ENCODE measurements around the gene SNW1. TPM values are rescaled to one million over a fixed set of nuclear protein-coding genes. Genes with fewer than 3 reads are reported as not detected.
A peak's percentile ranks its signal among the peaks of the same experiment; 100 is the strongest.

Gene SNW1
- total and polyA plus RNA-seq, 9 donors, result 29.2 to 87.8 (median 69.8) TPM

- Histone ChIP-seq H3K36me3 (no peaks in the 10 kb centered on the region), H3K27me3 (no peaks in the 10 kb centered on the region), H3K27ac (no peak overlapping the region), H3K9me3 (no peaks in the 10 kb centered on the region), H3K4me3 (no peak overlapping the region), H3K4me1 (ENCODE audit: insufficient read depth) (peaks cover 4% of the 10 kb centered on the region)
- intact Hi-C loops (cut with DNase I), result no loop called here
- no peak for DNase-seq
- 67 to 73% (median 73%) methylated on average over 2 of the region's 2 CpGs for WGBS, 3 donors
- TF ChIP-seq EP300 (IDR thresholded peaks at IDR 0.05), result no peak
These were observed 50.6 kb downstream of the SNW1 start for GRCh38 chr14:77710364-77710763.

GRCh38 chr14:77709412-77709811 lies 51.5 kb downstream of the SNW1 start:
- 38 to 61% (median 52%) methylated on average over 3 of the region's 3 CpGs for WGBS, 3 donors
- Histone ChIP-seq H3K9me3 (no peaks in the 10 kb centered on the region), H3K4me3 (peak overlapping the region; percentile 83), H3K4me1 (ENCODE audit: insufficient read depth) (peaks cover 4% of the 10 kb centered on the region), H3K27me3 (no peaks in the 10 kb centered on the region), H3K27ac (no peak overlapping the region), H3K36me3 (no peaks in the 10 kb centered on the region)
- DNase-seq, result no peak
- intact Hi-C loops (cut with DNase I), result no loop called here
- TF ChIP-seq EP300 (IDR thresholded peaks at IDR 0.05) (no peak), POLR2A (IDR thresholded peaks at IDR 0.05) (no peak), CTCF (IDR thresholded peaks at IDR 0.05) (no peak)

GRCh38 chr14:77708749-77709148 lies 52.2 kb downstream of the SNW1 start:
- intact Hi-C loops (cut with DNase I), result no loop called here
- no peak for TF ChIP-seq POLR2A (IDR thresholded peaks at IDR 0.05)
- no peak for TF ChIP-seq CTCF (IDR thresholded peaks at IDR 0.05)
- no peaks in the 10 kb centered on the region for H3K9me3 ChIP-seq
- H3K36me3 ChIP-seq, result no peaks in the 10 kb centered on the region
- no peak for DNase-seq
- peaks cover 4% of the 10 kb centered on the region for H3K4me1 ChIP-seq (ENCODE audit: insufficient read depth)
- WGBS, 3 donors, result 6 to 19% (median 7%) methylated on average over 7 of the region's 7 CpGs
- H3K4me3 ChIP-seq, result peak overlapping the region; percentile 83
- no peaks in the 10 kb centered on the region for H3K27me3 ChIP-seq
- H3K27ac ChIP-seq, result no peak overlapping the region

DNA sequence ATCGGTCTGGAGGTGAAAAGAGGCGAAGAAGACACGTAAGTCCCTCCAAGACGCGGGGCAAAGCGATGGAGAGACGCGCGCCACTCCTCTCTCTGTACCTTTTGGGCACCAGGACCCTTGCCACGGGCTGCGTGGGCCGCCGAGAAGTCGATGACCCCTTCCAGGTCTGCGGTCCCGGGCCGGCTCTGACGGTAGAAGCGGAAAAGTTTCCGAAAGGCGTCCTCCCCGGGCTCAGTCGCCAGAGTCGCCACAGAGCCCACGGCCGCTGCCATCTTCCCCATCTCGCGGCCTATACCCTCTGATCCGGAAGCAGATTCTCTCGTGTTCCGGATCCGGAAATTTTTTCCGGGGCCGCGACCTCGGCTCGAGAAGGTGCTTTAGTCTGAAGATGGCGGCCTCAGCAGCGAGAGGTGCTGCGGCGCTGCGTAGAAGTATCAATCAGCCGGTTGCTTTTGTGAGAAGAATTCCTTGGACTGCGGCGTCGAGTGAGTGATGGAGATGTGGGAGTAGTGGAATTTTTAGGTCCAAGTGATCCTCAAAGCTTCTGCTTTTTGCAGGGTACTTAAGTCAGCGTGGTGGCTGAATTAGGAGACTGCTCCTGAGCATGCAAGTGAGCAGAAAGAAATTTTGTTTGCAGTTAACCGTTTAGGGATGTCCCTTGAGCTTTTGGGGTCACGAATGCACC lies 53.1 kb downstream of the SNW1 start, which contains the start of the genes ALKBH1 and SLIRP:
Gene ALKBH1 (minus strand): TSS at position 300 of the 685 bp plus-strand sequence. CDS start 19 bp downstream, at position 281.
Gene SLIRP (plus strand): TSS at position 380 of the 685 bp plus-strand sequence. CDS start 9 bp downstream, at position 389.
- intact Hi-C loops (cut with DNase I), result no loop called here
- H3K4me3 ChIP-seq, result peak within 1 kb of the TSS; percentile 83
- DNase-seq, result peak; percentile 83 to 89 (median 84)
- peaks cover 4% of the 10 kb centered on the region for H3K4me1 ChIP-seq (ENCODE audit: insufficient read depth)
- H3K27ac ChIP-seq, result no peak within 1 kb of the TSS
- H3K9me3 ChIP-seq, result no peaks in the 10 kb centered on the region
- TF ChIP-seq POLR2A (IDR thresholded peaks at IDR 0.05) (peak; percentile 62), CTCF (IDR thresholded peaks at IDR 0.05) (no peak), EP300 (IDR thresholded peaks at IDR 0.05) (no peak)
- no peaks in the 10 kb centered on the region for H3K27me3 ChIP-seq
- H3K36me3 ChIP-seq, result no peaks in the 10 kb centered on the region
- WGBS, 3 donors, result 0% methylated on average over 49 of the region's 49 CpGs

- H3K9me3 ChIP-seq, result no peaks in the 10 kb centered on the region
These were observed 53.6 kb downstream of the SNW1 start for GRCh38 chr14:77707355-77707723.

More at GRCh38 chr14:77707355-77707723, 53.6 kb downstream of the SNW1 start:
- no peak for DNase-seq
- TF ChIP-seq CTCF (IDR thresholded peaks at IDR 0.05) (no peak), EP300 (IDR thresholded peaks at IDR 0.05) (no peak), POLR2A (IDR thresholded peaks at IDR 0.05) (no peak)
- WGBS, 3 donors, result 0 to 2% (median 1%) methylated on average over 14 of the region's 14 CpGs
- no peaks in the 10 kb centered on the region for H3K36me3 ChIP-seq
- H3K4me1 ChIP-seq (ENCODE audit: insufficient read depth), result peaks cover 4% of the 10 kb centered on the region
- no peaks in the 10 kb centered on the region for H3K27me3 ChIP-seq
- H3K4me3 ChIP-seq, result peak overlapping the region; percentile 83
- intact Hi-C loops (cut with DNase I), result no loop called here
- H3K27ac ChIP-seq, result no peak overlapping the region
